ENCODE data around the gene MDN1. TPM values are rescaled to one million over a fixed set of nuclear protein-coding genes. Genes with fewer than 3 reads are reported as not detected.

MDN1 gene
- total RNA-seq, 1 experiment from 2014 or later: 117 TPM

GRCh38 chr6:89660981-89661380, 158.6 kb downstream of the MDN1 start:
- no peaks in the 10 kb centered on the region for H3K23me2 ChIP-seq (ENCODE audit: insufficient read length, low read depth, low read length, poor library complexity, severe bottlenecking)
- H3K27ac ChIP-seq (ENCODE audit: insufficient read length, low read depth, low read length): no peak overlapping the region
- WGBS (ENCODE audit: extremely low coverage, insufficient read length, low lambda C conversion rate): no CpG with 5 or more reads among the region's 4 CpGs
- Mint-ChIP-seq H3K4me3 (no peak overlapping the region), H3K9me3 (no peaks in the 10 kb centered on the region), H3K27me3 (ENCODE audit: low read depth) (no peaks in the 10 kb centered on the region), H3K4me1 (no peaks in the 10 kb centered on the region), H3K36me3 (ENCODE audit: insufficient read depth in 1 of 3, low read depth in 3 of 3) (peaks cover 70 to 92% (median 73%) of the 10 kb centered on the region in 3 experiments), H3K27ac (peak overlapping the region in 2 of 3 experiments; percentile 48 to 69; a peak in 2 of 7 replicates)
- H3K4me1 ChIP-seq (ENCODE audit: insufficient read depth, low read length): no peaks in the 10 kb centered on the region
- no peak overlapping the region for H3K23ac ChIP-seq (ENCODE audit: insufficient read length, low read depth, low read length)
- H2AK5ac ChIP-seq (ENCODE audit: insufficient read length, low read length): no peak overlapping the region
- no peak overlapping the region for H2BK5ac ChIP-seq (ENCODE audit: insufficient read length, low read length)
- no peaks in the 10 kb centered on the region for H4K20me1 ChIP-seq (ENCODE audit: control insufficient read depth, insufficient read depth, insufficient read length)
- DNase-seq: no peak
- no peak overlapping the region for H3K4me2 ChIP-seq (ENCODE audit: insufficient read depth, insufficient read length, low read length)
- no peak overlapping the region for H2BK20ac ChIP-seq (ENCODE audit: low read depth, low read length, poor library complexity, severe bottlenecking)
- H2BK12ac ChIP-seq (ENCODE audit: insufficient read length, low read depth, low read length): no peak overlapping the region
- H2BK15ac ChIP-seq (ENCODE audit: low read depth, low read length): no peak overlapping the region
- H3K27me3 ChIP-seq (ENCODE audit: insufficient read depth, low read length): no peaks in the 10 kb centered on the region
- no peak overlapping the region for H2BK120ac ChIP-seq (ENCODE audit: low read depth, low read length, poor library complexity, severe bottlenecking)
- H3K4ac ChIP-seq (ENCODE audit: low read depth, low read length): no peak overlapping the region
- no peak for TF ChIP-seq CTCF (conservative IDR thresholded peaks at IDR 0.05)
- H3T11ph ChIP-seq (ENCODE audit: low read length): no peak overlapping the region
- no peaks in the 10 kb centered on the region for H3K9me3 ChIP-seq (ENCODE audit: control insufficient read depth, low read depth, low read length)
- H3K9ac ChIP-seq (ENCODE audit: extremely low read depth, insufficient read length, low read length): no peak overlapping the region
- no peaks in the 10 kb centered on the region for H3K79me2 ChIP-seq (ENCODE audit: insufficient read depth, low read length)
- H3K56ac ChIP-seq (ENCODE audit: insufficient read length, low read depth, low read length): no peak overlapping the region
- H3K79me1 ChIP-seq (ENCODE audit: insufficient read depth, low read depth, low read length, poor library complexity, severe bottlenecking): no peaks in the 10 kb centered on the region
- no peak overlapping the region for H4K91ac ChIP-seq (ENCODE audit: insufficient read length, low read depth, low read length)
- no peak overlapping the region for H2AFZ ChIP-seq (ENCODE audit: low read length)
- no peak overlapping the region for H3K18ac ChIP-seq (ENCODE audit: insufficient read length, low read depth, low read length)
- H4K5ac ChIP-seq (ENCODE audit: insufficient read length, low read depth, low read length): no peak overlapping the region
- no peak overlapping the region for H4K8ac ChIP-seq (replicated peaks; ENCODE audit: insufficient read length, low read depth, low read length)
- no peak overlapping the region for H3K14ac ChIP-seq (ENCODE audit: insufficient read depth, low read length)
